HG02571 (cell line): ENCODE data around the gene CYP4F3.
"Not testable (repeated sequence)": the region's sequence is repeated elsewhere in the genome, so short reads cannot be mapped to it uniquely, and the experiment has no call there.

Experiments used
- ATAC-seq: cut with Tn5 transposase; IDR thresholded peaks from one replicate; pipeline ENCODE4 v1.9.1; 2021; ENCODE audit warnings: mild to moderate bottlenecking, moderate library complexity; ENCODE audit not compliant: unreplicated experiment

Gene CYP4F3, protein sequence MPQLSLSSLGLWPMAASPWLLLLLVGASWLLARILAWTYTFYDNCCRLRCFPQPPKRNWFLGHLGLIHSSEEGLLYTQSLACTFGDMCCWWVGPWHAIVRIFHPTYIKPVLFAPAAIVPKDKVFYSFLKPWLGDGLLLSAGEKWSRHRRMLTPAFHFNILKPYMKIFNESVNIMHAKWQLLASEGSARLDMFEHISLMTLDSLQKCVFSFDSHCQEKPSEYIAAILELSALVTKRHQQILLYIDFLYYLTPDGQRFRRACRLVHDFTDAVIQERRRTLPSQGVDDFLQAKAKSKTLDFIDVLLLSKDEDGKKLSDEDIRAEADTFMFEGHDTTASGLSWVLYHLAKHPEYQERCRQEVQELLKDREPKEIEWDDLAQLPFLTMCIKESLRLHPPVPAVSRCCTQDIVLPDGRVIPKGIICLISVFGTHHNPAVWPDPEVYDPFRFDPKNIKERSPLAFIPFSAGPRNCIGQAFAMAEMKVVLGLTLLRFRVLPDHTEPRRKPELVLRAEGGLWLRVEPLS

DNA sequence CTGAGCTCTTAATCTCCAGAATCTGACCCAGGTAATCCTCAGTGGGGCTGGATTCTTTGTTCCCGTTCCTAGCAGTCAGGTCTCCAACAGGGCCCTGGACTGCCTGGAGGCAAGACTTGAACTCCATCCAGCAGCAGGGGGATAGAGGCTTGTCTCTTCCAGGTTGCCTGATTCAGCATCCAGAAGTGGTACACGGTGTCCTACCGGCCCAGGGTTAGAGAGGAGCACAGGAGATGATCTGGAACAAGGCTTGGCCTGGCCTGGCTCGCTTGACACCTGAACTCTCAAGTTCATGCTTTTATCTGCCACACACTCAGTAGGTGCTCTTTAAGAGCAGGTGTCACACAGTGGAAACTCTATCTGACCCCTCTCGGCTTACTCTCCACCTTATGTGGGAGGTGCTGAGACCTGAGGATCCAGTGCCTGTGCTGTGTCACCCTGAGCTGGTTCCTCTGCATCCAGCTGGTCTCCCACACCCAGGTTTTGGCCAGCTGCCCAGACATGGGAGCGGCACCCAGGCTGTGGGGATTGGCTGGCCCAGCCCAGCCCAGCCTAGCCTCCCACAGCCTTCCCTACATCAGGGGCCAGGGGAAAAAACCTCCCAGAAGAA is at the start of gene CYP4F3:
Gene CYP4F3, plus strand, starts transcription at position 604 of the 610 bp plus-strand sequence. CDS start 519 bp downstream, outside the sequence.
- no peak for ATAC-seq

DNA sequence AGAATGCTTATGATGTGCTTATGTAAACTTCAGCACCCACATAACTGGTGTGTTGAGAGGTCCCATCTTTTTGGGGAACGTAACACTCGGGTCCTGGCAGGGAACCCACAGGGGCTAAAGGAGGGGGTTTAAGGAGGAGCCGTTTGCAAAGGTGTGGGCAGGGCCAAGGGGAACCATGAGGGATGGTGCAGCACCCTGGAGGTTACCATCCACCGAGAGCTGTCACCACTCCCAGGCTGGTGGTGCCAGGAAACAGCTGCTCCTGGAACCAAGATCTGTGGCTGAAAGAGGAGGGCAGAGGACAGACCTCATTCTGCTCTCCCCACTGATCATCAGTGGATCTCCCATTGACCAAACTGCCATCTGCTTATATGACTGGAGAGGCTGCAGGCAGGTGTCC is 48.9 kb upstream of the CYP4F3 start:
- no peak for ATAC-seq

DNA sequence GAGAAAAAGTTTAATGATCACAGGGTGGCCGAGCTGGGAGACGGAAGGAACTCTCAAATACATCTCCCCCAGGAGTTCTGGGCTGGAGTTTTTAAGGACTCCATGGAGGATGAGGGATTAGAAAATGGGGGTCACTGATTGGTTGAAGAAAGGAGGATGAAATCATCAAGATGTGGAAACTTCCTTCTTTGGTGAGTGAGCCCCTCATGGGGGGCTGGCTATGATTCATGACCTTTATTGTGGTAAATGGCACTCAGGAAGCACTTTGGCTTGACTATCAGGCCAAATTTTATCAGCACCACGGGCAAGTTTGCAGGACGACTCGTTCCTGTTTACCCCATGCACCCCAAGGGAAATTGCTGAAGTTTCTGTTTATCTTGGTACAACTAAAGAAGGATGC is 48.2 kb upstream of the CYP4F3 start:
- ATAC-seq, result not testable (repeated sequence)

DNA sequence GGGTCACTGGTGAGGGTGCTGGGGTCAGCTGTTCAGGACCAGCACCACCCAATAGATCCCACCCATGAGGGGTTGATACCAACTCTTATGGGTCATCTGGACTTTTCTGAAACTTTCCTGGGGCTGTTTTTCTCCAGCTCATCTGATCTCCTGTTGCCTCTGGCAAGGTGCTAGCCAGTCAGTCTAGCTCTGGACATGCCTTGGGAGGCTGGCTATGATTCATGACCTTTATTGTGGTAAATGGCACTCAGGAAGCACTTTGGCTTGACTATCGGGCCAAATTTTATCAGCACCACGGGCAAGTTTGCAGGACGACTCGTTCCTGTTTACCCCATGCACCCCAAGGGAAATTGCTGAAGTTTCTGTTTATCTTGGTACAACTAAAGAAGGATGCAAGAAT is 46.9 kb upstream of the CYP4F3 start:
- not testable (repeated sequence) for ATAC-seq

DNA sequence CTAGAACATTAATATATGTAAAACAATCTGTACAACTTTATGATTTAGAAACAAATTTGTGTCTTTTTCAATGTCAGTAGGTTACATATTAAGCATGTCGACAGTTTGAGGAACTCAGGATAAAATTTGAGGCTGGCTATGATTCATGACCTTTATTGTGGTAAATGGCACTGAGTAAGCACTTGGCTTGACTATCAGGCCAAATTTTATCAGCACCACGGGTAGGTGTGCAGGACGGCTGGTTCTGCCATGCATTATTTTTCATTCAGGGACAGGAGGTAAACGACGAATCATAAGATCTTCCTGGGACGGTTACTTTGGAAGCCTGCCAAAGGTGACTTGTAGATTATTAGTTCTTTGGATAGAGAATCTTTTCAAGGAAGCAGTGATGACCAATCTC is 45.6 kb upstream of the CYP4F3 start:
- ATAC-seq, result no peak

DNA sequence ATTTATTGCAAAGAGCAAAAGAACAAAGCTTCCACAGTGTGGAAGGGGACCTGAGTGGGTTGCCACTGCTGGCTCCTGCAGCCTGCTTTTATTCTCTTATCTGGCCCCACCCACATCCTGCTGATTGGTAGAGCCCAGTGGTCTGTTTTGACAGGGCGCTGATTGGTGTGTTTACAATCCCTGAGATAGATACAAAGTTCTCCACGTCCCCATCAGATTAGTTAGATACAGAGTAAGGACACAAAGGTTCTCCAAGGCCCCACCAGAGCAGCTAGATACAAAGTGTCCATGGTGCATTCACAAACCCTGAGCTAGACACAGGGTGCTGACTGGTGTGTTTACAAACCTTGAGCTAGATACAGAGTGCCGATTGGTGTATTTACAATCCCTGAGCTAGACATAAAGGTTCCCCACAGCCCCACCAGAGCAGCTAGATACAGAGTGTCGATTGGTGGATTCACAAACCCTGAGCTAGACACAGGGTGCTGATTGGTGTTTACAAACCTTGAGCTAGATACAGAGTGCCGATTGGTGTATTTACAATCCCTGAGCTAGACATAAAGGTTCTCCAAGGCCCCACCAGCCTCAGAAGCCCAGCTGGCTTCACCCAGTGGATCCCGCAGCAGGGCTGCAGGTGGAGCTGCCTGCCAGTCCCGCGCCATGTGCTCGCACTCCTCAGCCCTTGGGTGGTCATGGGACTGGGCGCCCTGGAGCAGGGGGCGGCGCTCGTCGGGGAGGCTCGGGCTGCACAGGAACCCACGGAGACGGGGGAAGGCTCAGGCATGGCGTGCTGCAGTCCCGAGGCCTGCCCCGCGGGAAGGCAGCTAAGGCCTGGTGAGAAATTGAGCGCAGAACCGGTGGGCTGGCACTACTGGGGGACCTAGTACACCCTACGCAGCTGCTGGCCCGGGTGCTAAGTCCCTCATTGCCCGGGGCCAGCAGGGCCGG is 32.4 kb upstream of the CYP4F3 start:
- ATAC-seq, result not testable (repeated sequence)

DNA sequence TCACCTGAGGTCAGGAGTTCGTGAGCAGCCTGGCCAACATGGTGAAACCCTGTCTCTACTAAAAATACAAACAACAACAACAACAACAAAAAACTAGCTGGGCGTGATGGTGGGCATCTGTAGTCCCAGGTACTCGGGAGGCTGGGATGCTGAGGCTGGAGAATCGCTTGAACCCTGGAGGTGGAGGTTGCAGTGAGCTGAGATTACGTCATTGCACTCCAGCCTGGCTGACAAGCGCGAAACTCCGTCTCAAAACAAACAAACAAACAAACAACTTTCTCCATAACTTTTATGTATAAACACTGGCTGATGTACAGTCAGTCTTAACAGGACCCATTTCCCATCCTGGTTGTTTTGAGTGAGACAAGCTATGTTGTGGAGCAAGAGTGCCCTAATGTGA is 31.4 kb upstream of the CYP4F3 start:
- ATAC-seq, result no peak

DNA sequence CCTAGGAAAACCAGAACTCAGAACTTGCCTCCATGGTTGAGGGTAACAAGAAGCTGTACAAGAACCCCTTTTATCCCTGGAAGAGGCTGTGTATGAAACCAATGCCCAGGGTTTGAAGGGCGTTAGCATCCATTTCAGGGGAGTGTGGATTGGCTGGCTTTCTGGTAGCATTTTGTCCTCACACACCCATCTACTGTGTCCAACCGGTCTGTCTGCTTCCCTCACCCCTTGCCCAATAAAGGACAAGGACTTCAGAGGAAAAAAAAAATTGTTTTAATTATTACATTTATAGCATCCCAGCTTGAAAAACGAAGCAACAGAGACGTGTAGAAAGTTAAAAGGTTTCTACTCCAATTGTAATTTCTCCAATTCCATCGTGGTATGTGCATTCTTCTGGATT is 28.4 kb upstream of the CYP4F3 start:
- no peak for ATAC-seq

DNA sequence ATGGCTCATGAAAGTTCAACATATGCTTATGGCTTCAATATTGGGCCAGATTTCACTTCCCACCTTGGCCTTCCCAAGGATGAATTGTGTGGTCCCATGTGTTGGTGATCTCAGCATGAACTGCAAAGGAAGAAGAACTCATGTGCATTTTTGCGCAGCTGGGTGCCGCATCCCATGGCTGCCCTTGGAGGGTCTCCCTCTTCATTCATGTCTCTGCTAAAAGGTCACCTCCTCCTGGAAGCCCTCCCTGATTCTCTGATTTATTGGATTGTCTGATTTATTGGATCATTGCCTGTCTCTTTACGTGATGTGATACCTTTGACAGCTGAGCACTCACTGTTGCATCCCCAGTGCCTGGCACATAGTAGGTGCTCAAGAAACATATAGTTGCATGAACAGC is 27.4 kb upstream of the CYP4F3 start:
- ATAC-seq, result no peak

DNA sequence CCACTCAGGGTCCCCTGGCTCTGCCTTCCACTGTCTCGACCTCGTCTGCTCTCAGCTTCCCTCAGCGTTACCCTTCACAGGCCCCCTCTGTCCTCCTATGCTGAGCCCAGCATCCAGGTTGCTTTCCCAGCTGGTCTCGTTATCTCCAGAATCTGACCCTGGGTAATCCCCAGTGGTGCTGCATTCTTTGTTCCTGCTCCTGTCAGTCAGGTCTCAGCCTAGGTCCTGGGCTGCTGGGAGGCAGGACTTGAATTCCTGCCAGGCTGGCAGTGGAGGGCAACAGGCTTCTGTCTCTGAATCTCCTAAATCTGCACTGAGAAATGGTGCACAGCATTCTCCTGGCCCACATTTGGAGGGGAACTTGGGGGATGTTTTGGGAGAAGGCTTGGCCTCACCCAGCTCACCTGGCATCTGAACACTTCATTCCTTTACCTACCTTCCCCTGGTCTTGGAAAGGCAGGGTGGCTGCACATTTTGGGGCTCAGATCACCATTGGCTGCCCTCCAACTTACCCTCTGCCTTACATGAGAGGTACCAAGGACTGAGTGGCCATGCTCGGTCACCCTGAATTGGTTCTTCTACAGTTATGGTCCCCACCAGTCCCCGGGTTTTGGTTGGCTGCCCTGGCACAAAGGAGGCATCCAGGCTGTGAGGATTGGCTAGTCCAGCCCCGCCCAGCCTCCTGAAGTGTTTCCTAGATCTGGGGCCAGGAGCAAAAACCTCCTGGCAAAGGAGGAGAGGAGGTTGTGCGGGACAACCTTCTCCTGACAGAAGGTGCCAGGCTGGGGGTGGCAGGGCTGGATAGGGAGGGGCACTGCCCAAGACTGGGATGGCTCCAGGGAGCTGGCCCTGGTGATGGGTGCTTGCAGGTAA is 26.0 kb upstream of the CYP4F3 start, which contains the start of gene CYP4F8:
Gene CYP4F8, plus strand, starts transcription at position 712 of the 873 bp plus-strand sequence. CDS start 399 bp downstream, outside the sequence.
- no peak for ATAC-seq

DNA sequence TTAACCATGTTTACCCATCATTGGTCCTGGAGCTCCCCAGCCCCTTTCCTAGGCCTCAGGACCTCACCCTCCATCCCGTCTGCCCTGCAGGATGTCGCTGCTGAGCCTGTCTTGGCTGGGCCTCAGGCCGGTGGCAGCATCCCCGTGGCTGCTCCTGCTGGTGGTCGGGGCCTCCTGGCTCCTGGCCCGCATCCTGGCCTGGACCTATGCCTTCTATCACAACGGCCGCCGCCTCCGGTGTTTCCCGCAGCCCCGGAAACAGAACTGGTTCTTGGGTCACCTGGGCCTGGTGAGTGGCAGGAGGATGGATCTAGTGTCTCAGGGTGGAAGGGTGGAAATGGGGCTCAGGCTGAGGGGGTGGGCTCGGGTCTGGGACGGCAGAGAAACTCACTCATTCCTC is 25.2 kb upstream of the CYP4F3 start:
- ATAC-seq, result no peak

DNA sequence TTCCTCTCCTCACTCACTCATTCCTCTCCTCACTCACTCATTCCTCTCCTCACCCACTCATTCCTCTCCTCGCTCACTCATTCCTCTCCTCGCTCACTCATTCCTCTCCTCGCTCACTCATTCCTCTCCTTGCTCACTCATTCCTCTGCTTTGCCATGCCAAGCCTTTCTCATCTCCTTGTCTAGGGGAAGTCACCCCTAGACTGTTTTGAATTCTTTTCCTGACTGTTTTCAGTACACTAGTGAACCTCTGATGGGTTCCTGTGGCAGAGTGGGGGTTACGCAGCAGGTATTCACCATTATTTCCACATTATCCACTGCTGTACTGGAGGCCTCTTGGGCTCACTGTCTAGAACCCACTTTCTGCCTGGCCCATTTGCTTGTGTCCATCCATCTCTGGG is 24.5 kb upstream of the CYP4F3 start:
- ATAC-seq, result no peak

DNA sequence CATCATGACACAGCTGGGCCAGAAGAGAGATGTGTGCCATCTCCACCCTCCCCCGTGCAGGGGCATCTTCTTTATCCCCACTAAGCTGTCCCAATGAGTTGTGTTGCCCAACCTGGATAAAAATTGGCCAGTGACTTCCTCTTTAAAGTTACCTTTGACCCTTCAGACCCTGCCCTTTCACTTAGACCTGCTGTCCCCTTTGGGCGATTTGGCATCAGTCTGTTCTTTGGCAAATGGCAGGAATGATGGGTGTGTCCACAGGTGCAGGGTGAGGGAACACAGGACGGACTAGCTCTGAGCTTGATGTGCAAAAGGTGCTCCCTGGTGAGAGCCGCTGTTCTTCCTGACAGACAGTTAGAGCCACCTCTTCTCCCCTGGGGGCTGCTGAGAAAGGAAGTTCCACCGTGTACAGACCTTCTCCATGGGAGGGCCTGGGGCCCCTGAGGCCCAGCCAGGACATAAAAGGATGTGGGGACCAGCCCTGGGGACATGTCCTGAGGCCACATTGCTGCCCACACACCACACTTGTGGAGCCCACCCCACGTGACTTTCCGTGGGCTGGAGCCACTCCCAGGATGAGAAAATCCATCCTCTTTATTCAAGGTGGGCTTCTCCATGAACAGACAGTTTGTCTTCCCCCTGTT is 23.9 kb upstream of the CYP4F3 start:
- no peak for ATAC-seq

DNA sequence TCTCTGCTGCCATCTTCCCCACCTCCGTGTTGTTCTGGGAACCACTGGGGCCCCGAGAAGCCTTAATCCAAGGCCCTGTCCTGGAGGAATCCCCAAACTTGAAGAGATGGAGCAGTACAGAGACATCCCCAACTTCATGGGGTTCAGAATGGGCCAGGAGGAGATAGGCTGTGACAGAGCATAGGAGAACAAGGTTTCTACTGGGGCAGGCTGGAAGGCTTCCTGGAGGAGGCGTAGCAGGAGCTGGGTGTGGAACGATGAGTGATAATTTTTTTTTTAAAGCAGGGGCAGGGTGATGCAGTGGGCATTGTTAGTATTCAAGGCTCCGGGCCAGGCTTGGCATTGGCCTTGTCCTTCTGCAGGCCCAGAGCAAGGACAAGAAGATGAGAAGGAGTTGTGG is 22.4 kb upstream of the CYP4F3 start:
- ATAC-seq, result no peak

DNA sequence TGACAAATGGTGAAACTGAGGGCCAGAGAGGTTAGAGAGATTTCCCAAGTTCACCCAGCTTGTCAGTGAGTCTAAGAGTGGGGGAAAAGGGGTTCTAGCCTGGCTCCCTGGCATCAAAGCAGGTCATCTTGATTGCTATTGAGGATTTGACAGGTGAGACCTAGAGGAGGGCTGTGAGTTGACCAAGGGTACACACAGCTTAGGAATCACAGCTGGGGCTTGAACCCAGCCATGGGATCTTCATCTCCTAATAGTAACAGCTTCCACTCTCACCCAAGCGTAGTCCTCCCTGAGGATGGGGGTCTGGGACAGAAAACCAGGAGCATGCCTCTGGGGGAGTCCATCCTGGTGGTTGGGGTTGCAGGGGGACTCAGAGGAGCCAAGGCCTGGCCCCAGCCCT is 18.9 kb upstream of the CYP4F3 start:
- ATAC-seq, result no peak

DNA sequence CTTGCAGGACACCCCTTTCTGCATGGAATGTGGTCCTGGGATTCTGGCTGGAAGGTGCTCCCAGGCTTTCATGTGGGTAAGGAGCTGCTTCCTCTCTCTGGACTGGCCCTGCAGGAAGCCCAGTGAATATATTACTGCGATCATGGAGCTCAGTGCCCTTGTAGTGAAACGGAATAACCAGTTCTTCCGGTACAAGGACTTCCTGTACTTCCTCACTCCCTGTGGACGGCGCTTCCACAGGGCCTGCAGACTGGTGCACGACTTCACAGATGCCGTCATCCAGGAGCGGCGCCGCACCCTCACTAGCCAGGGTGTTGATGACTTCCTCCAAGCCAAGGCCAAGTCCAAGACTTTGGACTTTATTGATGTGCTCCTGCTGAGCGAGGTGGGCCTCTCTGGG is 17.7 kb upstream of the CYP4F3 start:
- ATAC-seq, result no peak

DNA sequence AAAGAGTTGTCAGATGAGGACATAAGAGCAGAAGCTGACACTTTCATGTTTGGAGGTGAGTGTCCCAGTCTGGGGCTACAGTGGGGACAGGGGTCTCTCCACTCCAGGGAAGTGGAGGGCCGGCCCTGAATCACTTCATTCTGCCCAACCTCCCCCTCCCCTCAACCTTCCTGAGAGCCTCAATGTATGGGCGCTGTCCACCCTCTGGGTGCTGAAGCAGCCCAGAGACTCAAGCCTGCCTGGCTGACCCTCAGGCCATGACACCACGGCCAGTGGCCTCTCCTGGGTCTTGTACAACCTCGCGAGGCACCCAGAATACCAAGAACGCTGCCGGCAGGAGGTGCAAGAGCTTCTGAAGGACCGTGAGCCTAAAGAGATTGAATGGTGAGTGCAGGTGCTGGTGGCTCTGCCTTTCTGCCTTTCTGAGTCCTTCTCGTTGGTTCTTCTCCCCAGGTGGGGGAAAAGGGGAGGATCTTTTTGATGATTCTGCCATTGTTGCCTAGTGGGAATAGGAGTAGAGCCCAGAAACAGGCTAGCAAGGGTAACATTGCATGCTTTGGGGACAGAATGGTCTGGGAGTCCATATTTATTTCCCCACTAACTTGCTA is 16.9 kb upstream of the CYP4F3 start:
- no peak for ATAC-seq

DNA sequence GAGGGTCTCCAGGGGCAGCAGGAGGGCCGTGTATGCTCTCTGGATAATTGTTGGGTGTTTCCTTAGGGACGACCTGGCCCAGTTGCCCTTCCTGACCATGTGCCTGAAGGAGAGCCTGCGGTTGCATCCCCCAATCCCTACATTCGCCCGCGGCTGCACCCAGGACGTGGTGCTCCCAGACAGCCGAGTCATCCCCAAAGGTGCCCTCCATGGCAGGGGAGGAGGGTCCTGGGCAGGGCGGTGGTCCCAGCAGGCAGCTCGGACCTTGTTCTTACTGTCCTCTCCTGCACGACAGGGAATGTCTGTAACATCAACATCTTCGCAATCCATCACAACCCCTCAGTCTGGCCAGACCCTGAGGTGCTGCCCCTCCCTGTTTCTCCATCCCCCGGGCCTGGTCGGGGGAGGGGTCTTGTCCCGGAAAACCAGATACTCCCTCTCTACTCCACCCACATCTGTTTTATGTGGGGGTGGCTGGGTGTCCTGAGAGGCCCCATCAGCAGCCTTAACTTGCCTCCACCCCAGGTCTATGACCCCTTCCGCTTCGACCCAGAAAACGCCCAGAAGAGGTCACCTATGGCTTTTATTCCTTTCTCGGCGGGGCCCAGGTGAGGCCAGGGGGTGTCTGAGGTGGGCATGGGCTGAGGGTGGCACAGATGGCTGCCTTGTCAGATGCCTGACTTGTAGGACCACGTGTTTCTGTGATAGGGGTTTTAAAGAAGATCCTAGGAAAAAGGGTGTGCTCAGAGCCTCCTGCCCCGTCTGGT is 12.3 kb upstream of the CYP4F3 start:
- ATAC-seq, result no peak
